NCI-H2107 treated with DMSO at 0.1 percent for 48 hours (cell line): ENCODE data around the gene AGPAT4.
"Not testable (repeated sequence)": the region's sequence is repeated elsewhere in the genome, so short reads cannot be mapped to it uniquely, and the experiment has no call there.

Source experiments
- DNase-seq: peaks from one replicate; lab custom pipeline; 2025; ENCODE audit not compliant: unreplicated experiment; lab: John Stamatoyannopoulos, UW

Gene AGPAT4

GRCh38 chr6:161273752-161274487 lies at the start of gene AGPAT4:
Gene AGPAT4, minus strand, starts transcription at chr6:161274061. Its CDS starts 41,848 bp downstream, at chr6:161232213.
- DNase-seq = peak; percentile 98

DNA sequence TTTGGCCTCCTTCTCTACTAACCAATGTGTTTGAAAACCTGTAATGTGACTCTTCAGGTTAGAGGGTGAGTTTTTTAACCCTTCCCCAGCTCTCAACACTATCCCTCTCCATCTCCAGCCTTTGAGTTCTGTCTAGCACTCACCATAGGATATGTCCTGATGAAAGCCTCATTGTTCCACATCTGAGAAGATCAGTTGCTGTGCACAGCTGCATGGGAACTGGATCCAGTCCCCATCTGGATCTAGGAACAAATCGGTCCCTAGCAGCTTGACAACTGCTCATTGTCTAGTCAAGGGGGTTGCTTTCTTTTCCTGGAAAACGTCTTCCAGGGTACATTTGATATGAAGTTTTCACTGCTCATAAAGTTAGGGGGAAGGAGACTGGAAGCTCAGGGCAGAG lies 45.4 kb upstream of the AGPAT4 start:
- DNase-seq = peak; percentile 8

DNA sequence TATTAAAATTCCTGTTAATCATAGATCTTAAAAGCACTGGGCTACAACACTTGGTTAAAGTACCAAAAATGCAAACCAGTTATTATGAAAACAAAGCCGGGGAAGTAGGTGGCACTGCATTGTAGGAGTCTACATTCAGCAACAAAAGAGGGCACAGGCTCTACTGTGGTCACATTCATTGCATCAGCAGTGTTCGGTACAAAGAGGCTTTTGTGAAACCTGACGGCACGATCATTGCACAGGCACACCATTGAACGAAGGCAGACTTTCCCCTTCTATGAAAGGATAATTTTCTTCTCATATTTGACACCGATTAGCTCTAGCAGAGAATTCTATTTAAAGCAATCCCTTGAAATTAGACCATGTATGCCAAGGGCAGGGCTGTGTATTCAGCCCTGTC lies 44.6 kb upstream of the AGPAT4 start:
- DNase-seq = peak; percentile 76

GRCh38 chr6:161316531-161316930 lies 42.7 kb upstream of the AGPAT4 start:
- no peak for DNase-seq

- not testable (repeated sequence) for DNase-seq
These were observed 41.5 kb upstream of the AGPAT4 start for GRCh38 chr6:161315246-161315917.

DNA sequence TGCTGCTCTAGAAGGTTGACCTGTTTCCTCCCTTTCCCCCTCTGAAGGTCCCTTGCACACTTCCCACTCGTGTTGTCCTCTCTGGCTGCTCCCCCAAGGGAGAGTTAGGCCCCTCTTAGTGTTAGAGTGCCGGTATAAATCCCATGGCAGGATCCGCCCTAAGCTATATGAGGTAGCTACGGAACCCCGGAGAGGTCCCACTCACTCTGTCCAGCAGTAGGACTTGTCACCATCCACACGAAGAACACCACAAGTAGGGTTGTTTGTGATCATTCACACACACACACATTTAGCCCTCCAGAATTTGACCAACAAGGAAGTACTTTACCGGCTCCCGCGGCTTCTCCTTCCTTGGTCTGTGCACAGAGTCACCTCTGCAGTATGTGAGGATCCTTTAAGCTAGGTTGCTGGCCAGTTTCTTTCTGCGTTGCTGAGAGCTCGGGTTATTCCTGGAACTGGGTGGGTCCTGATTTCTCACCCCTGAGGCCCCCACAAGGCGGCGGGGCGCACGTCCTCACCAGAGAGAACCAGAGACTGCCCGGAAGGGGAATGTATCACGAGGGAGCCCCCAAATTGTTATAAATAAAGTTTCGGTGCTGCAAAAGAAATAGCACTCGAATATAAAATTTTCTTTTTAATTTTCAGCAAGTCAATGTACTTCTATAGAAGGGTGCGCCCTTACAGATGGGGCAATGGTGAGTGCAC lies 40.8 kb upstream of the AGPAT4 start:
- not testable (repeated sequence) for DNase-seq

GRCh38 chr6:161313940-161314509 lies 40.2 kb upstream of the AGPAT4 start:
- no peak for DNase-seq

- DNase-seq = not testable (repeated sequence)
These were observed 39.6 kb upstream of the AGPAT4 start for GRCh38 chr6:161313475-161313874.

GRCh38 chr6:161309774-161310173 lies 35.9 kb upstream of the AGPAT4 start:
- not testable (repeated sequence) for DNase-seq

DNA sequence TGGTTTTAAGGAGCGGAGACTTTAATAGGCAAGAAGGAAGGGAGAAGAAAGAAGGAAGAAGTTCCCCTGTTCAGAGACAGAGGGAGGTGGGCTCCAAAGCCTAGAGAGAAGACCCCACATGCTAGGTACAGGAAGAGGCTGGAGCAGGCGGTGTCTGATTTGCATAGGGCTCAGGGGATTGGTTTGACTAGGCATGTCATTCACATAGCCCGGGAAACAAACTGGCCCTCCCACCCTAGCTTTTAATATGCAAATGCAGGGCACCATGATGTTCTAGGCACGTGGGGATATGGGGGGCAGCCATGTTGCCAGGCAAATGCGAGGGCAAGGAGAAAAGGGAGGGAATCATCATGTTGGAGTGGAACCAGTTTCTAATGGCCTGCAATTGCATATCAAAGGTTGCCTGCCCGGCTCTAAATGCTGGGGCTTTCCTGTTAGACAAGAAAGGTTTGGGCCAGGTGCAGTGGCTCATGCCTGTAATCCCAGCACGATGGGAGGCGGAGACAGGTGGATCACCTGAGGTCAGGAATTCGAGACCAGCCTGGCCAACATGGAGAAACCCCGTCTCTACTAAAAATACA lies 34.3 kb upstream of the AGPAT4 start:
- no peak for DNase-seq

DNA sequence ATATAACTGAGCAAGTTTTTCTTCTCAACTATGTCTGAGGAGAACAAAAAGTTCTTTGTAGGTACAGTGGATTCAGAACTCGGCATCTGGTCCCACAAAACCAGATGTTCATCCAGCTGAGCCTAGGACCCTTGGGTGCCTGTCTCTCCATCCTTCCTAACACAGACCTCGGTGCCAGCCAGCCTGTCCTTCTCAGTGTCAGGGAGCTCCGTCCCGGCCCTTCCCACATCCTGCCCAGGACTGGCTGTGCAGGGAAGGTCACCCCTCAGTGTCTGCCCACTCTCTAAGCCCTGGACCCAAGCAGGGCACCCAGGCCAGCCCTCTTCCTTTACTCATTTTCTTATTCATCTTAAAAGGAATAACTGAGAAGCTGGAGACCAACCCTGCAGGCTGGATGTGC lies 32.0 kb upstream of the AGPAT4 start:
- no peak for DNase-seq

DNA sequence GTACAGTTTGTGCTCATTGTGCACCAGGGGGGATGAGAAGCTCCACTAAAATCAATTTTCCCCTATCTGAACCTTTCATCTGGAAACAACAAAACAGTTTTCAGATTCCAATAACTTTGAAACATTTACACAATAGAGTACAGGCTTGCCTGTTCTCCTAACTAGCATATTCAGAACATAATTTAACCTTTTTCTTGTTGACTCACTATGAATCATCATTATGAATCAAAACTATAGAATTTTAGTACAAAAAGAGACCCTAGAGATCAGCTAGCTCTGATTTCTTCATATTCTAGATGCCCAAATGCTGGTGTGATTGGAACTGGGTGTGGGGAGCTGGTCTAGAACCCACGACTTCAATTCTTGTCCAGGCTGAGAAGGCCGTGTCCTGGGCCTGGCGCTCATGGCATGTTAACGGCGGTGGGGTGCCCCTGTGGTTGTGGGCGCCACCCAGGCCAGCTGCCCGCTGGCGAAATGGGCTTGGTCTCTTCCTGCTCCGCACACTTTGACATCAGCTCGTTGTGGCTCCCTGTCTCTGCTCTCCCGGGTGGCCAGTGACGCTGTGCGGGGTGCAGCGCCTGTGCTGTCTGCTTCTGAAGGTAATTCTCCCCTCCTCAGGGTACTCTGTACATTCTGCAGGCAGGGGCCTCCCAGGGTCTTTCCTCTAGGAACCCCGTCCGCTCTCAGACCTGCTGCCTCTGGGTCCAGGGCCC lies 29.9 kb upstream of the AGPAT4 start:
- no peak for DNase-seq

DNA sequence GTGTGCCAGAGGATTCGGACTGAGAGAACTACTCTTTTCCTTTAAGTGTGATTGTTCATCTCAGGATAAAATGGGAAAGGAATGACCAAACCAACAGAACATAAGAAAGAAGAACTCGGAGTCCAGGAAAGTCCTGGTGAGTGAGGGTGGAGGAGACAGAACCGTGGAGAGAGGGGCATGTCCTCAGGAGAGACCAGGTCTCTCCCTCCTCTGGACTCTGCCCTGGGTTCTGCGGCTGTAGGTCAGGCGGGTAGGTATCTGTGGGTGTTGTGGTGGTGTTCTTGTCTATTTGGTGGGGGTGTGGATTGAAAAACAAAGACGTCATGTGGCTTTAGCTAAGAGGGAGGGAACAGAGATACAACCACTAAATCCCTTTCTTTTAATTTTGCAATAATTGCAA lies 29.1 kb upstream of the AGPAT4 start:
- no peak for DNase-seq

DNA sequence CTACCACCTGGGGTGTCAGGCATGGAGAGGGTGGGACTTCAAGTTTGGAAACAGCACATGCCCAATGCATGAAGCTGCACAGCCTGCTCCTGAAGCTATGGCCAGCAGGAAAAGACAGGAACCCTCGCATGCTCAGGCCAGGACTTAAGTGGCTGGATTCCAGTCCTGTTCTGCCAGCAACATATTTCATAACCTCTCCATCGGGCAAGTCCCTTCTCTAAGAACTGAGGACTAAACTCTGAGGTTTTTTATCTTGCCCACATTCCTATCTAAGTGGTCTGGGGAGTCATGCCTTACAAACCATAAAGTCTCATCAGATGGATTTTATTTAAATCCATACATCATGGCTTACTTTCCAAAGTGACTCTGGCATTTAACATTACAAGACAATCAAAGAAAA lies 27.5 kb upstream of the AGPAT4 start:
- DNase-seq = no peak

DNA sequence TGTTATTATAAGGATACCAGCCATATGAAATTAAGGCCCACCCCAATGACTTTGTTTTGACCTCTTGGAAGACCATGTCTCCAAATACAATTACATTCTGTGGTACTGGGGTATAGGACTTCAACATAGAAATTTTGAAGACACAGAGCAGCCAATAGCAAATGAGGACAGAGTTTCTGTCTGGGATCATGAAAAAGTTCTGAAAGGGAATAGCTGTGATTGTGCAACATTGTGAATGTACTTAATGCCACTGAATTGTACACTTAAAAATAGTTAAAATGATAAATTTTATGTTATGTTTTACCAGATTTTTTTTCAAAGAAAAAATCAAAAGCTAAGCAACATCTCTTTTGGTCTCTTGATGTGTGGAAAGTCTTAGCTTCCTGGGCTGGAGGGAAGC lies 27.0 kb upstream of the AGPAT4 start:
- DNase-seq = no peak

- DNase-seq = no peak
These were observed 25.9 kb upstream of the AGPAT4 start for GRCh38 chr6:161299726-161300125.

DNA sequence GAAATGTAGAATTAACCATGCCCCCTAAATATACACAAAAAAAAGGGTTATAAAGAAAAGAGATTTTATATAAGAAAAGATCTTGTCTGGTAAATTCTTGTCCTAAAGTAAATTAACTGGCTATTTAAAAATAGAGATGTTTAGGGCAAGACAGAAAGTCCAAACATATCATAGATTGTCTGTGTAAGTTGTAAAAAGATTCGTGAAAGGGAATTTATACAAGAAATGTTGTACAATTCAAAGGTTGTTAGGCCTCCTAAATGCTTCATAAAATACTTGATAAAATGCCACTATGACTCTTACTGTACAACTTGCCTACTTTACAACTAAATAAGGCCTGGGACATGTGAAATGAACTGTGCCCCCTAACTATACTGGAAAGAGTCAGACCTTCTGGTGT lies 21.9 kb upstream of the AGPAT4 start:
- no peak for DNase-seq

DNA sequence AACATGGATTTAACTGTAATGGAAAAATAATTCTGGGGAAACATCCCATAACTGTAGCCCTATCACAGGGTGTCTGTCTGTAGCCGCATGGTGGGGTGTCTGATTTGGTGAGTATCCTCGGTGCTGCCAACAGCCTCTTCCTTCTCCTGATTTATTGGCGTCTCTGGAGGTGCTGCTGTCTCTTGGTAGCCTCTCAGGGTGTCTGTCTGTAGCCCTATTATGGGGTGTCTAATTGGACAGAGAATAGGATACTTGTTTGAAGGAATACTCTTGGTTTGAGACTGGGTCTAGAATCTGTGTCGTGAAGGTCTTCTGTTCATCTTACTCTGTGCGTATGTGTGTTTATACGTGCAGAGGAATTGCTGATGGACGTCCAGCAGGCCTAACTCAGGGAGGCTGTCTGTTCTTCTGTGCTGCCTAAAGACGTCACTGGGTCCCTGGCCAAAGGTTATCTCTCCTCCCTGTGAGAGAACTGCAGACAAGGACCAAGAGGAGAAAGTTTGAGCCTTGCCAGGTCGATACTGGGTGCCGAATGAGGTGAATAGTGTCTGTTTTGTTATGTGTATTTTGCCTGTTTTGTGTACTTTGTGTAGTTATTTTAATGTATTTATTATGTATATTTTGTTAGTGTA lies 18.9 kb upstream of the AGPAT4 start:
- no peak for DNase-seq

GRCh38 chr6:161292145-161292544 lies 18.3 kb upstream of the AGPAT4 start:
- DNase-seq = no peak

GRCh38 chr6:161290751-161291150 lies 16.9 kb upstream of the AGPAT4 start:
- DNase-seq = no peak
